Caco-2 (cell line): ENCODE results near the gene SPACA9. TPM values are rescaled to one million over a fixed set of nuclear protein-coding genes. Genes with fewer than 3 reads are reported as not detected.
A peak's percentile ranks its signal among the peaks of the same experiment; 100 is the strongest.

Experiments used
- BruUV-seq: library from RNA; stranded (reverse); fragments of 400-500 nt; replicated peaks from 2 replicates; lab custom pipeline; 2021; lab: Mats Ljungman, UMichigan
- CTCF ChIA-PET: fragments of 300-600 bp; sonication (Branson Sonifier 250); formaldehyde crosslinking; loops from one replicate; lab custom pipeline; 2022; ENCODE audit warnings: antibody characterized with exemption; lab: Charles Lee
- POLR2A ChIA-PET: fragments of 300-600 bp; sonication (Branson Sonifier 250); formaldehyde crosslinking; loops from one replicate; lab custom pipeline; 2022; ENCODE audit warnings: antibody characterized with exemption; lab: Charles Lee
- DNase-seq, 2 experiments: peaks; one replicate each; pipeline versions ENCODE4 v3.0.0 to v3.0.0-alpha.2; 2020 to 2022
- H3K27me3 ChIP-seq: replicated peaks from 2 replicates; pipeline ENCODE4 v1.6.0; 2011; ENCODE audit warnings: low read length; ENCODE audit not compliant: control insufficient read depth, insufficient read depth
- H3K36me3 ChIP-seq: 2 replicates; pipeline ENCODE4 v1.5.1; 2011; ENCODE audit warnings: low read length; ENCODE audit not compliant: control insufficient read depth, insufficient read depth
- H3K4me1 ChIP-seq: fragments of 250-450 bp; sonication (Bioruptor Pico); 2 replicates; pipeline ENCODE4 v1.5.1; 2020; ENCODE audit warnings: mild to moderate bottlenecking
- H3K4me3 ChIP-seq: 2 replicates; pipeline ENCODE4 v1.5.1; 2011; ENCODE audit warnings: low read depth, mild to moderate bottlenecking, control low read depth, low read length
- H3K9me3 ChIP-seq: fragments of 250-450 bp; sonication (Bioruptor Pico); 2 replicates; pipeline ENCODE4 v1.5.1; 2020; ENCODE audit warnings: mild to moderate bottlenecking, moderate library complexity
- H3K27ac Mint-ChIP-seq: one replicate; pipeline ENCODE4 v1.8.0; 2022; ENCODE audit warnings: mixed read lengths; ENCODE audit not compliant: unreplicated experiment
- H3K27me3 Mint-ChIP-seq: one replicate; pipeline ENCODE4 v1.8.0; 2022; ENCODE audit warnings: mixed read lengths; ENCODE audit not compliant: insufficient read depth, unreplicated experiment
- H3K36me3 Mint-ChIP-seq: one replicate; pipeline ENCODE4 v1.8.0; 2022; ENCODE audit warnings: mild to moderate bottlenecking, mixed read lengths; ENCODE audit not compliant: insufficient read depth, unreplicated experiment
- H3K4me1 Mint-ChIP-seq: one replicate; pipeline ENCODE4 v1.8.0; 2022; ENCODE audit warnings: low read depth, mixed read lengths; ENCODE audit not compliant: unreplicated experiment
- H3K4me3 Mint-ChIP-seq: one replicate; pipeline ENCODE4 v1.8.0; 2022; ENCODE audit warnings: mild to moderate bottlenecking, moderate library complexity, mixed read lengths; ENCODE audit not compliant: unreplicated experiment
- H3K9me3 Mint-ChIP-seq: one replicate; pipeline ENCODE4 v1.8.0; 2022; ENCODE audit warnings: mixed read lengths; ENCODE audit not compliant: unreplicated experiment
- intact Hi-C: fragments of 100-400 bp; cut with micrococcal nuclease; formaldehyde crosslinking; loops from one replicate; pipeline ENCODE4 v1.10.0; 2022; ENCODE audit not compliant: unreplicated experiment
- total RNA-seq: library from RNA; stranded (reverse); gene quantifications from 2 replicates; pipeline ENCODE4 v1.2.3, GENCODE V29; 2022
- TF ChIP-seq, protein P1 (sequence below), 2 experiments: fragments of 200-600 bp in 1 of 2; IDR thresholded peaks; 1 replicate in 1 of 2; 2 replicates in 1 of 2; pipeline versions ENCODE4 v1.5.1 to v1.8.0; 2011 to 2022; ENCODE audit warnings: antibody characterized with exemption in 1 of 2, control low read depth in 1 of 2, inconsistent platforms in 1 of 2, low read depth in 1 of 2, low read length in 1 of 2, mild to moderate bottlenecking in 1 of 2, moderate library complexity in 1 of 2; ENCODE audit not compliant: insufficient read depth in 1 of 2, severe bottlenecking in 1 of 2, unreplicated experiment in 1 of 2

Gene SPACA9
- total RNA-seq, 1 experiment from 2014 or later = 0.64 TPM

DNA sequence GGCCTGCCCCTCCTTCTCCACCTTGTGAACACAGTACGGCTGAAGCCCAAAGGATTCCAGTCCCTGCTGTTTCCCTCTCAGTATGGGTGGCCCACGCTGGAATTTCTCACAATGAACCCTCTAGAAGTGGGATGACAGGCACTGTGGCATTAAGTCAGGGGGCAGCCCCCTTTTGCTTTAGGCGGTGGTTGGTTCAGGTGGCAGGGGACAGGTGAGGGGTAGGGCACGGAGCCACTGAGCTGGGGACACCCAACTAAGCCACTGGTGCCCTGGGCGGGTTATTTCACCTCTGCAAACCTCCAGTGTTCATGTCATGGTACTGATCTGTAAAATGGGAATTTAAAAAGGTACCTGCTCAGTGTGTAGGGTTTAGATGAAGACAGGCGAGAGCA lies 7.6 kb downstream of the SPACA9 start:
- intact Hi-C loops = no loop called here
- H3K27me3 Mint-ChIP-seq = no peaks in the 10 kb centered on the region
- H3K36me3 ChIP-seq = no peaks in the 10 kb centered on the region
- CTCF ChIA-PET = interaction anchor here (0.7 kb wide), 1 partner anchor 91 kb away, joined by 3 read pairs; no protein-coding TSS in a partner anchor
- H3K4me1 ChIP-seq = peaks cover 8% of the 10 kb centered on the region; the same call in 1 of the 2 replicates
- no peaks in the 10 kb centered on the region for H3K9me3 Mint-ChIP-seq
- H3K27ac Mint-ChIP-seq = peak overlapping the region; percentile 39
- TF ChIP-seq, protein P1, sequence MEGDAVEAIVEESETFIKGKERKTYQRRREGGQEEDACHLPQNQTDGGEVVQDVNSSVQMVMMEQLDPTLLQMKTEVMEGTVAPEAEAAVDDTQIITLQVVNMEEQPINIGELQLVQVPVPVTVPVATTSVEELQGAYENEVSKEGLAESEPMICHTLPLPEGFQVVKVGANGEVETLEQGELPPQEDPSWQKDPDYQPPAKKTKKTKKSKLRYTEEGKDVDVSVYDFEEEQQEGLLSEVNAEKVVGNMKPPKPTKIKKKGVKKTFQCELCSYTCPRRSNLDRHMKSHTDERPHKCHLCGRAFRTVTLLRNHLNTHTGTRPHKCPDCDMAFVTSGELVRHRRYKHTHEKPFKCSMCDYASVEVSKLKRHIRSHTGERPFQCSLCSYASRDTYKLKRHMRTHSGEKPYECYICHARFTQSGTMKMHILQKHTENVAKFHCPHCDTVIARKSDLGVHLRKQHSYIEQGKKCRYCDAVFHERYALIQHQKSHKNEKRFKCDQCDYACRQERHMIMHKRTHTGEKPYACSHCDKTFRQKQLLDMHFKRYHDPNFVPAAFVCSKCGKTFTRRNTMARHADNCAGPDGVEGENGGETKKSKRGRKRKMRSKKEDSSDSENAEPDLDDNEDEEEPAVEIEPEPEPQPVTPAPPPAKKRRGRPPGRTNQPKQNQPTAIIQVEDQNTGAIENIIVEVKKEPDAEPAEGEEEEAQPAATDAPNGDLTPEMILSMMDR (IDR thresholded peaks at IDR 0.05; ENCODE audit: insufficient read depth in 1 of 2, low read depth in 1 of 2, low read length in 1 of 2, severe bottlenecking in 1 of 2, unreplicated experiment in 1 of 2) = no peak
- H3K36me3 Mint-ChIP-seq = peaks cover 4% of the 10 kb centered on the region
- BruUV-seq = no TSS peak
- H3K4me3 ChIP-seq = no peak overlapping the region
- no peak overlapping the region for H3K4me3 Mint-ChIP-seq
- no peak for DNase-seq
- POLR2A ChIA-PET = no interaction called here
- no peaks in the 10 kb centered on the region for H3K9me3 ChIP-seq
- H3K27me3 ChIP-seq = no peaks in the 10 kb centered on the region
- no peaks in the 10 kb centered on the region for H3K4me1 Mint-ChIP-seq

DNA sequence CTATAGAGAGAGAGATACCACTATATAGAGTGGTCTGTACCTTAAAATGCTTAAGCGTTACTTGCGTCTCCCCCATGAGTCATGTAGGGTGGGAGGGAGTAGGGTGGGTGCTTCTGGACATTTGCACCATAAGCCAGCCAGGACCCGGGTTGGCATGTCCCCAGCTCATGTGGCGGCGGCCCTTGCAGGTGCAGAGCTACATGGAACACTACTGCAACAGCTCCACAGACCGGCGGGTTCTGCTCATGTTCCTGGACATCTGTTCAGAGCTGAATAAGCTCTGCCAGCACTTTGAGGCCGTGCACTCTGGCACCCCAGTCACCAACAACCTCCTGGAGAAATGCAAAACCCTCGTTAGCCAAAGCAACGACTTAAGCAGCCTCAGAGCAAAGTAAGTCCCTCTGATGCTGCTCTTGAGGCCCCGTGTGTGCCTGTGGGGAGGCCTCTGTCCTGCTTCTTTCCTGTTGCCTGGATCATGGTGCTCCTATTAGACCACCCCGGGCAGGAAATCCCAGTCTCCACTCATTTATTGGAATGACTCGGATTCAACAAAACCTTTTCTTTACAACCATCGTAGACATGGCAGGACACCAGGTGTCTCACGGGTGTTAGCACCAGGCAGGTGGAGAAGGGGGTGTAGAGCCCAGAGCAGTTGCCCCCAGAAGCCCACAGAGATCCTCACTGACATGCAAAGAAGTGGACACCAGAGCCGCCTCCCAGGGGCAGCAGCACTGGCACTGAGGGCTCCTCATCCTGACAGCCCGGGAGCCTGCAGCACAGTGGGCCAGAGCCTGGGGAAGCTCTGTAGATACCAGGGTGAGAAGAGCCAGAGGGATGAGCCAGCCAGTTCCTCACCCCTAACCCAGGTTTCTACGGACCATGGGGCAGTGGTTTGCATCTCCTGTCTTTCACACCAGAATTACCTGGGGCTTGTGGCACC lies 8.8 kb downstream of the SPACA9 start:
- intact Hi-C loops = no loop called here
- no peaks in the 10 kb centered on the region for H3K27me3 ChIP-seq
- H3K36me3 Mint-ChIP-seq = no peaks in the 10 kb centered on the region
- no peaks in the 10 kb centered on the region for H3K4me1 Mint-ChIP-seq
- POLR2A ChIA-PET = no interaction called here
- no peaks in the 10 kb centered on the region for H3K27me3 Mint-ChIP-seq
- TF ChIP-seq, protein P1 (IDR thresholded peaks at IDR 0.05; ENCODE audit: insufficient read depth in 1 of 2, low read depth in 1 of 2, low read length in 1 of 2, severe bottlenecking in 1 of 2, unreplicated experiment in 1 of 2) = no peak
- no peak overlapping the region for H3K27ac Mint-ChIP-seq
- no peaks in the 10 kb centered on the region for H3K36me3 ChIP-seq
- CTCF ChIA-PET = interaction anchor here (0.6 to 0.7 kb wide), 2 partner anchors 40 to 145 kb away, joined by 3 to 4 read pairs; no protein-coding TSS in a partner anchor
- peaks cover 8% of the 10 kb centered on the region; the same call in 1 of the 2 replicates for H3K4me1 ChIP-seq
- no peak overlapping the region for H3K4me3 Mint-ChIP-seq
- BruUV-seq = no TSS peak
- H3K4me3 ChIP-seq = no peak overlapping the region
- no peaks in the 10 kb centered on the region for H3K9me3 Mint-ChIP-seq
- no peak for DNase-seq
- H3K9me3 ChIP-seq = no peaks in the 10 kb centered on the region

DNA sequence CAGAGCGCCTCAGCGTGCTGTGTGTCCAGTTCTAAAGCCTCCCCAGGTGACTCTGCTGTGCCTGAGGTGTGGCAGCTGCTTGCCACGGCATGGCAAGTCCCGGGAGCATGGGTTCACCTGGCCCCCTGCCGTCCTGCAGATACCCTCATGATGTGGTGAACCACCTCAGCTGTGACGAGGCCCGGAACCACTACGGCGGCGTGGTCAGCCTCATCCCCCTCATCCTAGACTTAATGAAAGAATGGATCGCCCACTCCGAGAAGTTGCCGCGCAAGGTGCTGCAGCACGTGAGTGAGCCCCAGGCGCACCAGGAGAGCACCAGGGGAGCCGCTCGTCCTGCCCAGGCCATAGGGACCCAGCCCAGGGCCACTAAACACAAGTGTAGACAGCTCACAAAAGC lies 9.5 kb downstream of the SPACA9 start:
- CTCF ChIA-PET = interaction anchor here (0.7 kb wide), 1 partner anchor 146 kb away, joined by 4 read pairs; no protein-coding TSS in a partner anchor
- POLR2A ChIA-PET = no interaction called here
- intact Hi-C loops = no loop called here
- Histone ChIP-seq H3K36me3 (no peaks in the 10 kb centered on the region), H3K27me3 (no peaks in the 10 kb centered on the region), H3K4me1 (peaks cover 8% of the 10 kb centered on the region; the same call in 1 of the 2 replicates), H3K4me3 (no peak overlapping the region), H3K9me3 (no peaks in the 10 kb centered on the region)
- Mint-ChIP-seq H3K9me3 (no peaks in the 10 kb centered on the region), H3K4me1 (no peaks in the 10 kb centered on the region), H3K27me3 (no peaks in the 10 kb centered on the region), H3K36me3 (no peaks in the 10 kb centered on the region), H3K27ac (no peak overlapping the region), H3K4me3 (no peak overlapping the region)
- DNase-seq = no peak
- BruUV-seq = no TSS peak
- TF ChIP-seq, protein P1 (IDR thresholded peaks at IDR 0.05; ENCODE audit: insufficient read depth in 1 of 2, low read depth in 1 of 2, low read length in 1 of 2, severe bottlenecking in 1 of 2, unreplicated experiment in 1 of 2) = no peak
